ENCODE results near the gene SYTL5. TPM values are rescaled to one million over a fixed set of nuclear protein-coding genes. Genes with fewer than 3 reads are reported as not detected.

The SYTL5 gene
- total RNA-seq, 1 donor from 2014 or later, result 1.7 TPM

- Histone ChIP-seq H3K9me3 (ENCODE audit: low read depth) (peaks cover 7% of the 10 kb centered on the region), H2AFZ (replicated peaks) (no peak overlapping the region), H3K4me1 (no peaks in the 10 kb centered on the region), H3K4me2 (no peak overlapping the region), H3K27me3 (no peaks in the 10 kb centered on the region), H4K20me1 (ENCODE audit: low read depth) (no peaks in the 10 kb centered on the region), H3F3A (ENCODE audit: low read depth) (no peaks in the 10 kb centered on the region), H3K27ac (no peak overlapping the region), H3K4me3 (no peak overlapping the region), H3K36me3 (no peaks in the 10 kb centered on the region), H3K79me2 (ENCODE audit: low read depth) (no peaks in the 10 kb centered on the region), H3K9ac (no peak overlapping the region)
- Mint-ChIP-seq H3K4me3 (no peak overlapping the region), H3K36me3 (no peaks in the 10 kb centered on the region), H3K27ac (no peak overlapping the region), H3K27me3 (ENCODE audit: insufficient read depth, low read depth) (no peaks in the 10 kb centered on the region), H3K4me1 (no peaks in the 10 kb centered on the region), H3K9me3 (peaks cover 4% of the 10 kb centered on the region)
- no peak for DNase-seq (ENCODE audit: low spot score)
- no peak for TF ChIP-seq EZH2 (IDR thresholded peaks at IDR 0.05)
- TF ChIP-seq CTCF (IDR thresholded peaks at IDR 0.05), result no peak
- TF ChIP-seq EZH2phosphoT487 (IDR thresholded peaks at IDR 0.05), result no peak
Observed at GRCh38 chrX:38105216-38105725, 98.9 kb downstream of the SYTL5 start.

GRCh38 chrX:38106991-38107655 is 100.8 kb downstream of the SYTL5 start:
- no peak overlapping the region for H3K27ac ChIP-seq
- no peaks in the 10 kb centered on the region for H3K9me3 ChIP-seq (ENCODE audit: low read depth)
- H3K27me3 ChIP-seq, result no peaks in the 10 kb centered on the region
- no peaks in the 10 kb centered on the region for H3K4me1 ChIP-seq
- H3K4me3 Mint-ChIP-seq, result no peak overlapping the region
- H3K27ac Mint-ChIP-seq, result no peak overlapping the region
- peaks cover 2% of the 10 kb centered on the region for H3K9me3 Mint-ChIP-seq
- no peak overlapping the region for H3K4me2 ChIP-seq
- H3K36me3 Mint-ChIP-seq, result no peaks in the 10 kb centered on the region
- no peak for DNase-seq (ENCODE audit: low spot score)
- H3F3A ChIP-seq (ENCODE audit: low read depth), result no peaks in the 10 kb centered on the region
- H3K4me1 Mint-ChIP-seq, result no peaks in the 10 kb centered on the region
- H4K20me1 ChIP-seq (ENCODE audit: low read depth), result no peaks in the 10 kb centered on the region
- no peak overlapping the region for H3K9ac ChIP-seq
- no peak for TF ChIP-seq EZH2phosphoT487 (IDR thresholded peaks at IDR 0.05)
- no peak for TF ChIP-seq CTCF (IDR thresholded peaks at IDR 0.05)
- TF ChIP-seq EZH2 (IDR thresholded peaks at IDR 0.05), result no peak
- no peaks in the 10 kb centered on the region for H3K79me2 ChIP-seq (ENCODE audit: low read depth)
- no peak overlapping the region for H3K4me3 ChIP-seq
- no peak overlapping the region for H2AFZ ChIP-seq (replicated peaks)
- H3K36me3 ChIP-seq, result no peaks in the 10 kb centered on the region
- H3K27me3 Mint-ChIP-seq (ENCODE audit: insufficient read depth, low read depth), result no peaks in the 10 kb centered on the region

GRCh38 chrX:38108364-38108763 is 102.0 kb downstream of the SYTL5 start:
- TF ChIP-seq EZH2 (IDR thresholded peaks at IDR 0.05) (no peak), CTCF (IDR thresholded peaks at IDR 0.05) (no peak), EZH2phosphoT487 (IDR thresholded peaks at IDR 0.05) (no peak)
- Histone ChIP-seq H3K9ac (no peak overlapping the region), H3K4me1 (no peaks in the 10 kb centered on the region), H3F3A (ENCODE audit: low read depth) (no peaks in the 10 kb centered on the region), H3K4me2 (no peak overlapping the region), H2AFZ (replicated peaks) (no peak overlapping the region), H4K20me1 (ENCODE audit: low read depth) (no peaks in the 10 kb centered on the region), H3K79me2 (ENCODE audit: low read depth) (no peaks in the 10 kb centered on the region), H3K27ac (no peak overlapping the region), H3K9me3 (ENCODE audit: low read depth) (no peaks in the 10 kb centered on the region), H3K27me3 (no peaks in the 10 kb centered on the region), H3K36me3 (no peaks in the 10 kb centered on the region), H3K4me3 (no peak overlapping the region)
- DNase-seq (ENCODE audit: low spot score), result no peak
- peaks cover 2% of the 10 kb centered on the region for H3K9me3 Mint-ChIP-seq
- no peaks in the 10 kb centered on the region for H3K4me1 Mint-ChIP-seq
- no peak overlapping the region for H3K27ac Mint-ChIP-seq
- no peaks in the 10 kb centered on the region for H3K27me3 Mint-ChIP-seq (ENCODE audit: insufficient read depth, low read depth)
- H3K4me3 Mint-ChIP-seq, result no peak overlapping the region
- no peaks in the 10 kb centered on the region for H3K36me3 Mint-ChIP-seq

All from neural progenitor cell (in vitro differentiated cells).